ENCODE data around the gene ZDHHC20. TPM values are rescaled to one million over a fixed set of nuclear protein-coding genes. Genes with fewer than 3 reads are reported as not detected.

Gene ZDHHC20
- total RNA-seq, 1 donor from 2014 or later: 49.2 TPM

GRCh38 chr13:21463424-21463823 lies 4.3 kb upstream of the ZDHHC20 start:
- H3K4me3 ChIP-seq (ENCODE audit: low read depth, low read length): no peak overlapping the region
- DNase-seq (ENCODE audit: low read depth): no peak
- TF ChIP-seq CTCF (conservative IDR thresholded peaks at IDR 0.05; ENCODE audit: low read depth, low read length): no peak

- no peak for TF ChIP-seq CTCF (conservative IDR thresholded peaks at IDR 0.05; ENCODE audit: low read depth, low read length)
Observed at GRCh38 chr13:21461131-21461530, 2.0 kb upstream of the ZDHHC20 start.

GRCh38 chr13:21458451-21458812 lies 671 bp downstream of the ZDHHC20 start:
- peak overlapping the region; percentile 97 for H3K4me3 ChIP-seq (ENCODE audit: low read depth, low read length)
- TF ChIP-seq CTCF (conservative IDR thresholded peaks at IDR 0.05; ENCODE audit: low read depth, low read length): no peak
- DNase-seq (ENCODE audit: low read depth): no peak

More at GRCh38 chr13:21461131-21461530, 2.0 kb upstream of the ZDHHC20 start:
- no peak for DNase-seq (ENCODE audit: low read depth)
- H3K4me3 ChIP-seq (ENCODE audit: low read depth, low read length): no peak overlapping the region

- TF ChIP-seq CTCF (conservative IDR thresholded peaks at IDR 0.05; ENCODE audit: low read depth, low read length): no peak
- DNase-seq (ENCODE audit: low read depth): no peak
- no peak overlapping the region for H3K4me3 ChIP-seq (ENCODE audit: low read depth, low read length)
Observed at GRCh38 chr13:21453387-21454081, 5.6 kb downstream of the ZDHHC20 start.

GRCh38 chr13:21450936-21451335 lies 8.2 kb downstream of the ZDHHC20 start:
- no peak for TF ChIP-seq CTCF (conservative IDR thresholded peaks at IDR 0.05; ENCODE audit: low read depth, low read length)
- H3K4me3 ChIP-seq (ENCODE audit: low read depth, low read length): no peak overlapping the region
- no peak for DNase-seq (ENCODE audit: low read depth)

- DNase-seq (ENCODE audit: low read depth): no peak
- TF ChIP-seq CTCF (conservative IDR thresholded peaks at IDR 0.05; ENCODE audit: low read depth, low read length): no peak
- H3K4me3 ChIP-seq (ENCODE audit: low read depth, low read length): no peak overlapping the region
Observed at GRCh38 chr13:21446656-21447055, 12.4 kb downstream of the ZDHHC20 start.

- no peak overlapping the region for H3K4me3 ChIP-seq (ENCODE audit: low read depth, low read length)
- DNase-seq (ENCODE audit: low read depth): no peak
- no peak for TF ChIP-seq CTCF (conservative IDR thresholded peaks at IDR 0.05; ENCODE audit: low read depth, low read length)
Observed at GRCh38 chr13:21445759-21446158, 13.3 kb downstream of the ZDHHC20 start.
